Measurements from ENCODE around the gene STYXL1.

STYXL1 gene

DNA sequence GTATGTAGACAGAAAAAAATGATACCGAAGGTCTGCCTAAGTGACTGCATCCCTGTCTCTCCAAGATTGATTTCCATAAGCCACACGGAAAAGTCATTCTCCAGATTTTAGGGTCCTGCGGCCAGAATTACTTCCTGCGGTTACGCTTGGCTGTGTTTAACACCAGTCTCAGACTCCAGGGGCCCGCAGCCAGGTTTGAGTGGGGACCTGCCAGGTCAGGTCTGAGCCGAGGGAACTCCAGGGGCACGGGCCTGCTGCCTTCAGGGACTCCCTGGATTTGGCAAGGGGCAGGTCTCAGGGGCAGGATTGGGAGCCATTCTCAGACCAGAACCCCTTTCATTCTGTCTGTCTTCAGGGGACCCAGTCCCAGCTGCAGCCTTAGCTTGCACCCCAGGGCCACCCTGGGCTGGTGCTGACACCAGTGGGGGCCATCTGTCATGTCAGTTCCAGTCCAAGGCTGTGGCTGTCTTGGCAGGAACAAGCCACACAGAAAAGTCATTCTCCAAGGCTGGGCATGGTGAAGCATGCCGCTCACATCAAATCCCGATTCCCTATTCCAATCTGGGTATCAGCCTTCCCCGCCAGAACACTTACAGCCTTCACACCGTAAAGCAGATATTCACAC lies 92.4 kb downstream of the STYXL1 start:
- DNase-seq (ENCODE audit: low spot score), result no peak

DNA sequence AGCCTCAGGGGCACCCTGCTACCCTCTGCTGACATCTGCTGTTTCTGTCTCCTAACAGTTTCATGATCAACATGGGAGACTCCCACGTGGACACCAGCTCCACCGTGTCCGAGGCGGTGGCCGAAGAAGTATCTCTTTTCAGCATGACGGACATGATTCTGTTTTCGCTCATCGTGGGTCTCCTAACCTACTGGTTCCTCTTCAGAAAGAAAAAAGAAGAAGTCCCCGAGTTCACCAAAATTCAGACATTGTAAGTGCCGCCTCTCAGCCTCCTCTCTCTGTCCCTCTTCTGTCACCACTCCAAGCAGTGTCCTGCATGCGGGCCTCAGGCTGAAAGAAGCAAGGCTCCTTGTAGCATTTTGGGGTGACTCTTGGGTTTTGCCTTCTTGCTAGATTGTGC lies 93.9 kb downstream of the STYXL1 start:
- no peak for DNase-seq (ENCODE audit: low spot score)

DNA sequence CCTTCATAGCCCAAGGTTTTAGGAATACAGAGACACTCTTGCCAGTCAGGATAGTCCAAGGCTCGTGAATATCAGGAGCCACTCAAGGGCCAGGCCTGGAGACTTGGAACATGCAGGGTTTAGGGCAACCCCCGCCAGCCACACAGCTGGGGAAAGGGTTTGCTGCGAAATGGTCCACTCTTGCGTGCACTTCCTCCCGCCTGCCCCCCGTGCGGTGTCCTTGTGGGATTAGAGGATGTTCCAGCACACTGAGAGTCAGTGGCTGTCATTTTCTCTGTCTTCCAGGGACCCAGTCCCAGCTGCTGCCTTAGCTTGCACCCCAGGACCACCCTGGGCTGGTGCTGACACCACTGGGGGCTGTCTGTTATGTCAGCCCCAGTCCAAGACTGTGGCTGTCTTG lies 94.4 kb downstream of the STYXL1 start:
- DNase-seq (ENCODE audit: low spot score), result no peak

DNA sequence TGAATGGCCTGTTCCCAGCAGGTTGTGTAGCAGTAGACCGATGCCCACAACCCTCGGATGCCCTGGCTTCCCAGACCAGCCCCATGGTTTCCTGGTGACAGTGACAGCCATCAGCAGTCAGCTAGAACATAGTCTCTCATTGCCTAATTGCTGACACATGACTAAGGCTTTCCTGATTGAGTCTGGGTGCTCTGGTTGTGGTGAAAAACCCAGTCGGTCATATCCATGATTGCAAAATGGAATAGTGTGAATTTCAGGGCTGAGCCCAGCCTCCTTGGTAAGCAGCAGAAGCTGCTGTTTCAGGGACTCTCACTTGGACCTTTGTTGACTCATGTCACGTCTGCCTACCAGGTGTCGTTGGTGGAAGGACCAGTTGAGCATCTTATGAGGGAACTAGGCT lies 96.3 kb downstream of the STYXL1 start:
- DNase-seq (ENCODE audit: low spot score), result no peak

DNA sequence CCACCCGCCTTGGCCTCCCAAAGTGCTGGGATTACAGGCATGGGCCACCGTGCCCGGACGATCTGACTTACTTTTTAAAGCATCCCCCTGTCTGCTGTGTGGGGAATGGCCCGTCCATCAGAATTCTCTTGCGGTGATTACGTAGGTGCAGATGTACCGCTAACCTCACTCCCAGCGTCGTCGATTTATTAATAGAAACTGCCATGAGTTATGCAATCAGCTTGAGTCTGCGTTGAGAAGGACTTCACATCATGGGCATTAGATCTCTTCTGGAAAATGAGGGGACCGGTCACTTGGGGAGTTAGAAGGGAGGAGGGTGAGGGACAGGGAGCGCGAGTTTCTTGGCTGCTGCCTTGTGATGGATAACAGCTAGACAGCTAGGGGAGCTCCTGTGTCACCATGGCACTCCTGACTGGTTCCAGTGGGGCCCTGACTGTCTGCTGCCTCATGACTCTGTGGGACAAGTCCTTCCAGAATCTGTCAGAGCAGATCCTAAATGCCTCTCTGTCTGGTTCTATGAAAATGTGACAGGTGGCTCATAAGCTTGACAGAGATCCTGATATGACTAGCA lies 97.6 kb downstream of the STYXL1 start:
- no peak for DNase-seq (ENCODE audit: low spot score)

DNA sequence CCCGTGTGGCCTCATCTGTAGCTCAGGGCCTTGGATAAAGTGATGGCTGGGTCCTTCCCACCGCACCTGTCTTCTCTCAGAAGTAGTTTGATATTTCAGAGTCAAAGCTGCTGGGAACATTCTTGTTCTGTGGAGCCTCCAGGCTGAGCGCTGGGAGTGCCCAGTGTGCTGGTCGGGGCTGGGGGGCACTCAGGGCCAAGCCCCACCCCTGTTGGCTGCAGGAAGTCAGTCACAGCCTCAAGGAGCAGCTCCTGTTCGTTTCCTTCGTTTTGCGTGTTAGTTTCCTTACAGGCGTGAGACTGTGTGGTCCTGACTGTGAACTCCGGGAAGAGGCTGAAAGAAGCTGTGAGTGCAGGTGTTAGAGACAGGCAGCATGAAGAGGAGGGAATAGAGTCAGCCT lies 99.6 kb downstream of the STYXL1 start:
- no peak for DNase-seq (ENCODE audit: low spot score)

Measured in activated CD4-positive, alpha-beta T cell treated with anti-CD3 and anti-CD28 coated beads, Interleukin-2, Interleukin-4, amounts not matched to agents 100 ng/mL and 50 ng/mL, durations not matched to agents 16 hours and 8 hours (primary cell).